GM12878 (cell line): Measurements from ENCODE around the gene VEGFD. TPM values are rescaled to one million over a fixed set of nuclear protein-coding genes. Genes with fewer than 3 reads are reported as not detected.

Experiments
- ATAC-seq: fragments of 200-7000 bp; cut with Tn5 transposase; 3 replicates; pipeline ENCODE4 v1.9.1; 2020; ENCODE audit warnings: mild to moderate bottlenecking, moderate library complexity
- BruUV-seq: library from RNA; stranded (reverse); fragments of 400-500 nt; replicated peaks from 2 replicates; lab custom pipeline; 2021; lab: Mats Ljungman, UMichigan
- CTCF ChIA-PET: fragments of 300-600 bp; sonication (Branson Sonifier 250); formaldehyde crosslinking; extraction: SDS; loops from one replicate; lab custom pipeline; 2021; ENCODE audit warnings: inconsistent platforms; lab: Yijun Ruan, JAX
- POLR2A ChIA-PET: fragments of 350-600 bp; formaldehyde crosslinking; extraction: SDS; loops from one replicate; lab custom pipeline; 2021; ENCODE audit warnings: inconsistent platforms; lab: Charles Lee
- RAD21 ChIA-PET: fragments of 300-600 bp; sonication (Branson Sonifier 250); formaldehyde crosslinking; loops from one replicate; lab custom pipeline; 2023; ENCODE audit warnings: antibody characterized with exemption; ENCODE audit not compliant: unreplicated experiment; lab: Charles Lee
- SMC1A ChIA-PET: fragments of 300-600 bp; sonication (Branson Sonifier 250); formaldehyde crosslinking; loops from one replicate; lab custom pipeline; 2023; ENCODE audit not compliant: unreplicated experiment, uncharacterized antibody; lab: Charles Lee
- DNase-seq: peaks from one replicate; pipeline ENCODE4 v3.0.0-alpha.2; 2011; ENCODE audit warnings: low read depth, low spot score
- FAIRE-seq: peaks from 3 replicates; lab custom pipeline; 2011; peaks lifted over from hg19 to GRCh38; lab: Jason Lieb, UNC
- H2AFZ ChIP-seq: 2 replicates; pipeline ENCODE4 v1.6.0; 2011; ENCODE audit warnings: low read depth, low read length, control low read depth; ENCODE audit not compliant: control insufficient read depth
- H3K27ac ChIP-seq: 2 replicates; pipeline ENCODE4 v1.5.1; 2011; ENCODE audit warnings: control low read depth; ENCODE audit not compliant: control insufficient read depth, insufficient read depth
- H3K27me3 ChIP-seq, 2 experiments: replicated peaks in 1 of 2; 2 replicates each; pipeline versions ENCODE4 v1.6.0 to v1.6.1; 2011; ENCODE audit warnings: low read length in 1 of 2; ENCODE audit not compliant: control insufficient read depth in 2 of 2, insufficient read depth in 2 of 2
- H3K36me3 ChIP-seq, 2 experiments: 2 replicates each; pipeline ENCODE4 v1.5.1; 2011; ENCODE audit warnings: low read length in 1 of 2; ENCODE audit not compliant: control insufficient read depth in 2 of 2, insufficient read depth in 2 of 2
- H3K4me1 ChIP-seq: 2 replicates; pipeline ENCODE4 v1.6.1; 2011; ENCODE audit warnings: mild to moderate bottlenecking, low read length, moderate library complexity, mixed read lengths; ENCODE audit not compliant: control insufficient read depth, insufficient read depth
- H3K4me2 ChIP-seq: 2 replicates; pipeline ENCODE4 v1.6.0; 2011; ENCODE audit warnings: control low read depth; ENCODE audit not compliant: control insufficient read depth, insufficient read depth
- H3K4me3 ChIP-seq: fragments of 200-600 bp; sonication (generic); 2 replicates; pipeline ENCODE4 v1.5.1; 2016
- H3K79me2 ChIP-seq: 2 replicates; pipeline ENCODE4 v1.6.0; 2011; ENCODE audit warnings: low read length; ENCODE audit not compliant: control insufficient read depth, insufficient read depth
- H3K9ac ChIP-seq: 2 replicates; pipeline ENCODE4 v1.8.0; 2011; ENCODE audit warnings: low read length, control low read depth, mixed read lengths; ENCODE audit not compliant: control insufficient read depth, insufficient read depth
- H3K9me3 ChIP-seq: replicated peaks from 3 replicates; pipeline ENCODE4 v1.5.1; 2011; ENCODE audit warnings: mild to moderate bottlenecking, low read length; ENCODE audit not compliant: control insufficient read depth, insufficient read depth
- H4K20me1 ChIP-seq: 2 replicates; pipeline ENCODE4 v1.6.0; 2011; ENCODE audit not compliant: control insufficient read depth, insufficient read depth
- DPF2 ChIP-seq: fragments of 450-650 bp; IDR thresholded peaks from 2 replicates; pipeline ENCODE4 v1.6.1; 2017; ENCODE audit warnings: mild to moderate bottlenecking
- HDAC2 ChIP-seq: fragments of 200-600 bp; sonication (generic); IDR thresholded peaks from 2 replicates; pipeline ENCODE4 v1.6.1; 2017
- MYC ChIP-seq: IDR thresholded peaks from 2 replicates; pipeline ENCODE4 v1.6.1; 2011; ENCODE audit warnings: mild to moderate bottlenecking, low read length, moderate library complexity, inconsistent platforms; ENCODE audit not compliant: insufficient read depth, insufficient replicate concordance, insufficient read length, severe bottlenecking
- RAD21 ChIP-seq: IDR thresholded peaks from 2 replicates; pipeline ENCODE4 v1.6.1; 2011; ENCODE audit warnings: mild to moderate bottlenecking, low read depth, low read length, moderate library complexity; ENCODE audit not compliant: insufficient read depth
- SREBF2 ChIP-seq: IDR thresholded peaks from 2 replicates; pipeline ENCODE4 v1.6.1; 2012; ENCODE audit warnings: mild to moderate bottlenecking, low read length
- TARDBP ChIP-seq: IDR thresholded peaks from 2 replicates; pipeline ENCODE4 v1.6.1; 2016; ENCODE audit warnings: borderline replicate concordance
- WRNIP1 ChIP-seq: IDR thresholded peaks from 2 replicates; pipeline ENCODE4 v1.6.1; 2011; ENCODE audit warnings: low read depth, low read length, improper control_type of control experiment, borderline replicate concordance
- WGBS: methylation state at CpG from one replicate; pipeline ENCODE4 v1.1.6; 2016; ENCODE audit warnings: low lambda C conversion rate; ENCODE audit not compliant: insufficient replicate concordance, insufficient coverage; ENCODE audit errors: missing lambda C conversion rate; 5-methylcytosine and 5-hydroxymethylcytosine counted together
- in situ Hi-C: fragments of 300-500 bp; cut with MboI; formaldehyde crosslinking; loops from 9 replicates; pipeline ENCODE4 v1.14.3; 2018; ENCODE audit warnings: mixed read lengths
- intact Hi-C: fragments of 100-400 bp; cut with micrococcal nuclease; formaldehyde crosslinking; loops from one replicate; pipeline ENCODE4 v1.14.2; 2022; ENCODE audit not compliant: unreplicated experiment
- polyA plus RNA-seq, 11 experiments: library from polyadenylated mRNA; depleted of rRNA in 4 of 11; unstranded in 6 of 11; stranded (reverse) in 5 of 11; fragments of >200 nt; fragmentation: Nextera tagmentation in 4 of 11; fragmentation: Illumina TruSeq in 1 of 11; extraction: Ambion mirVana in 4 of 11; extraction: Trizol in 1 of 11; gene quantifications; 1 replicate in 1 of 11; 2 replicates in 10 of 11; pipeline versions ENCODE4 v1.2.1 to v1.2.3, GENCODE V29; 2011 to 2016; ENCODE audit warnings: inconsistent platforms in 2 of 11, missing spikeins in 2 of 11, low read depth in 1 of 11
- total RNA-seq, 4 experiments: library from RNA; depleted of rRNA in 3 of 4; stranded (reverse); fragments of >200 nt in 3 of 4; fragmentation: Illumina TruSeq in 1 of 4; extraction: Trizol in 1 of 4; gene quantifications; 2 replicates each; pipeline versions ENCODE4 v1.2.1 to v1.2.3, GENCODE V29; 2013 to 2021
- TF ChIP-seq, protein P1 (sequence below): fragments of 450-650 bp; IDR thresholded peaks from 2 replicates; pipeline ENCODE4 v1.6.1; 2017; ENCODE audit warnings: antibody characterized with exemption, mild to moderate bottlenecking, moderate library complexity
- TF ChIP-seq, protein P2 (sequence below): IDR thresholded peaks from 2 replicates; pipeline ENCODE4 v1.6.1; 2011; ENCODE audit warnings: borderline replicate concordance, low read depth, mild to moderate bottlenecking, moderate library complexity, low read length; ENCODE audit not compliant: insufficient read depth, poor library complexity, severe bottlenecking
- TF ChIP-seq, protein P3 (sequence below): IDR thresholded peaks from 2 replicates; pipeline ENCODE4 v1.6.1; 2011; ENCODE audit warnings: borderline replicate concordance, low read depth, mild to moderate bottlenecking, moderate library complexity, mixed read lengths, low read length; ENCODE audit not compliant: insufficient read depth; ENCODE audit errors: extremely low read length

The VEGFD gene
- total and polyA plus RNA-seq, 10 of the 15 experiments (the other 5 are each of a cell fraction or from before 2014, with no cell fraction given), result 0.15 TPM; not detected in 9

DNA sequence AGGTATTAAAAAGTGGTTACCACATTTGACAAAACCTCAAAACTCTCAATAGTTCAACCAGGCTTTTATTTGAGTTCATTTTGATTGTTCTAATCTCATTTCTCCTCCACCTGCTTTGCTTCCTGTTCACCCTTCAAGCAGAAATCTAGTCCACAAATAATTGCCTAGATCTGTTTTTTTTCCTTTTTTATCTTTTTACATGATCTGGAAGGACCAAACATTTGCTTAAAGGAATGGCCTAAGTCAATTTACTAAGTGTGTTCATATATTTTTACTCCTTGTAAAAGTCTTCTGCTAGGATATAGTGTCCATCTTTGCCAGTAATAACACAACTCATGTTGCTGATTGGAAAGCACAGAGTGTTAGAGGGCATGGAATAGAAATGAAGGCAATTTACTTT, 26.2 kb upstream of the VEGFD start:
- no peak overlapping the region for H3K4me2 ChIP-seq
- H3K79me2 ChIP-seq, result no peaks in the 10 kb centered on the region
- H3K27ac ChIP-seq, result no peak overlapping the region
- no peaks in the 10 kb centered on the region for H3K36me3 ChIP-seq
- H2AFZ ChIP-seq, result no peak overlapping the region
- BruUV-seq, result no TSS peak
- in situ Hi-C loops, result no loop called here
- CTCF ChIA-PET, result no interaction called here
- H3K4me3 ChIP-seq, result no peak overlapping the region
- H3K9ac ChIP-seq, result no peak overlapping the region
- no peaks in the 10 kb centered on the region for H3K4me1 ChIP-seq
- TF ChIP-seq WRNIP1 (no peak), TARDBP (no peak)
- TF ChIP-seq, protein P1, sequence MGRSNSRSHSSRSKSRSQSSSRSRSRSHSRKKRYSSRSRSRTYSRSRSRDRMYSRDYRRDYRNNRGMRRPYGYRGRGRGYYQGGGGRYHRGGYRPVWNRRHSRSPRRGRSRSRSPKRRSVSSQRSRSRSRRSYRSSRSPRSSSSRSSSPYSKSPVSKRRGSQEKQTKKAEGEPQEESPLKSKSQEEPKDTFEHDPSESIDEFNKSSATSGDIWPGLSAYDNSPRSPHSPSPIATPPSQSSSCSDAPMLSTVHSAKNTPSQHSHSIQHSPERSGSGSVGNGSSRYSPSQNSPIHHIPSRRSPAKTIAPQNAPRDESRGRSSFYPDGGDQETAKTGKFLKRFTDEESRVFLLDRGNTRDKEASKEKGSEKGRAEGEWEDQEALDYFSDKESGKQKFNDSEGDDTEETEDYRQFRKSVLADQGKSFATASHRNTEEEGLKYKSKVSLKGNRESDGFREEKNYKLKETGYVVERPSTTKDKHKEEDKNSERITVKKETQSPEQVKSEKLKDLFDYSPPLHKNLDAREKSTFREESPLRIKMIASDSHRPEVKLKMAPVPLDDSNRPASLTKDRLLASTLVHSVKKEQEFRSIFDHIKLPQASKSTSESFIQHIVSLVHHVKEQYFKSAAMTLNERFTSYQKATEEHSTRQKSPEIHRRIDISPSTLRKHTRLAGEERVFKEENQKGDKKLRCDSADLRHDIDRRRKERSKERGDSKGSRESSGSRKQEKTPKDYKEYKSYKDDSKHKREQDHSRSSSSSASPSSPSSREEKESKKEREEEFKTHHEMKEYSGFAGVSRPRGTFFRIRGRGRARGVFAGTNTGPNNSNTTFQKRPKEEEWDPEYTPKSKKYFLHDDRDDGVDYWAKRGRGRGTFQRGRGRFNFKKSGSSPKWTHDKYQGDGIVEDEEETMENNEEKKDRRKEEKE, result no peak
- no peak for ATAC-seq
- no peaks in the 10 kb centered on the region for H3K9me3 ChIP-seq
- RAD21 ChIA-PET, result no interaction called here
- no peaks in the 10 kb centered on the region; a peak in 2 of 4 replicates for H3K27me3 ChIP-seq
- FAIRE-seq, result no peak
- POLR2A ChIA-PET, result no interaction called here
- no peaks in the 10 kb centered on the region for H4K20me1 ChIP-seq
- no peak for DNase-seq
- SMC1A ChIA-PET, result no interaction called here
- intact Hi-C loops, result no loop called here

DNA sequence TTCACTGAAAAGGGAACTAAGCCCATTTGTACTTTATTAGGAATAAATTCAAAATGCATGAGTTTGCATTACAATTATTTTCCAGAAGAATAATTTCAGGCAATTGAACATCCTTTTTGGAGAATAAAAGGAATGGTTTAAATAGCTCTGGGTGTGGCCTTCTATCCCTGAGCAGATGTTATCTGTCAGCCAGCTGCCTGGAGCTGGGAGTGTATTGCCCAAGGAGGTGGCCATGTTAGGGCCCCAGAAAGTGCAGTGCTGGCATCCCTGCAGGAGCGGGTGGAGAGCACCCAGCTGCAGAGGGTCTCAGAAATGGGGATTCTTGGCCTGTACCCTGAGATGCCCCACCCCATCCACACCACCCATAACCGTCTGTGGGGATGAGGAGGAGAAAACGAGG, 21.6 kb upstream of the VEGFD start:
- Histone ChIP-seq H3K9ac (no peak overlapping the region), H3K27ac (no peak overlapping the region), H2AFZ (no peak overlapping the region), H3K36me3 (no peaks in the 10 kb centered on the region), H4K20me1 (no peaks in the 10 kb centered on the region), H3K4me2 (no peak overlapping the region), H3K9me3 (no peaks in the 10 kb centered on the region), H3K4me3 (no peak overlapping the region), H3K27me3 (no peaks in the 10 kb centered on the region; a peak in 1 of 4 replicates), H3K4me1 (no peaks in the 10 kb centered on the region), H3K79me2 (no peaks in the 10 kb centered on the region)
- POLR2A ChIA-PET, result no interaction called here
- SMC1A ChIA-PET, result no interaction called here
- no peak for ATAC-seq
- BruUV-seq, result no TSS peak
- no peak for DNase-seq
- intact Hi-C loops, result no loop called here
- in situ Hi-C loops, result no loop called here
- 74% methylated on average over 3 of the region's 3 CpGs for WGBS
- CTCF ChIA-PET, result interaction anchor here (0.9 kb wide), 1 partner anchor 39 kb away, joined by 3 read pairs; no protein-coding TSS in a partner anchor
- no peak for FAIRE-seq
- RAD21 ChIA-PET, result no interaction called here
- TF ChIP-seq HDAC2, result no peak
- TF ChIP-seq DPF2, result no peak
- no peak for TF ChIP-seq RAD21
- TF ChIP-seq, protein P2, sequence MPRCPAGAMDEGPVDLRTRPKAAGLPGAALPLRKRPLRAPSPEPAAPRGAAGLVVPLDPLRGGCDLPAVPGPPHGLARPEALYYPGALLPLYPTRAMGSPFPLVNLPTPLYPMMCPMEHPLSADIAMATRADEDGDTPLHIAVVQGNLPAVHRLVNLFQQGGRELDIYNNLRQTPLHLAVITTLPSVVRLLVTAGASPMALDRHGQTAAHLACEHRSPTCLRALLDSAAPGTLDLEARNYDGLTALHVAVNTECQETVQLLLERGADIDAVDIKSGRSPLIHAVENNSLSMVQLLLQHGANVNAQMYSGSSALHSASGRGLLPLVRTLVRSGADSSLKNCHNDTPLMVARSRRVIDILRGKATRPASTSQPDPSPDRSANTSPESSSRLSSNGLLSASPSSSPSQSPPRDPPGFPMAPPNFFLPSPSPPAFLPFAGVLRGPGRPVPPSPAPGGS, result no peak
- TF ChIP-seq, protein P3, sequence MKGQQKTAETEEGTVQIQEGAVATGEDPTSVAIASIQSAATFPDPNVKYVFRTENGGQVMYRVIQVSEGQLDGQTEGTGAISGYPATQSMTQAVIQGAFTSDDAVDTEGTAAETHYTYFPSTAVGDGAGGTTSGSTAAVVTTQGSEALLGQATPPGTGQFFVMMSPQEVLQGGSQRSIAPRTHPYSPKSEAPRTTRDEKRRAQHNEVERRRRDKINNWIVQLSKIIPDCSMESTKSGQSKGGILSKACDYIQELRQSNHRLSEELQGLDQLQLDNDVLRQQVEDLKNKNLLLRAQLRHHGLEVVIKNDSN, result no peak
- TF ChIP-seq MYC, result no peak
- no peak for TF ChIP-seq SREBF2
